Trophoblast cell (in vitro differentiated cells and primary cell): ENCODE measurements around the gene PRDX3.

Source experiments
- DNase-seq, 2 donors: peaks; one replicate each; pipeline ENCODE4 v3.0.0-alpha.2; 2016
- H2AFZ ChIP-seq: 2 replicates; pipeline ENCODE4 v1.6.1; 2013; ENCODE audit warnings: low read length, moderate library complexity, mild to moderate bottlenecking; ENCODE audit not compliant: insufficient read depth, poor library complexity
- H2AK5ac ChIP-seq: 2 replicates; pipeline ENCODE4 v1.6.1; 2013; ENCODE audit warnings: mild to moderate bottlenecking, low read length
- H2BK120ac ChIP-seq: 2 replicates; pipeline ENCODE4 v1.6.1; 2013; ENCODE audit warnings: low read length, mild to moderate bottlenecking, moderate library complexity; ENCODE audit not compliant: insufficient read depth, poor library complexity
- H2BK12ac ChIP-seq: 2 replicates; pipeline ENCODE4 v1.6.1; 2013; ENCODE audit warnings: mild to moderate bottlenecking, low read length, moderate library complexity
- H2BK5ac ChIP-seq: 2 replicates; pipeline ENCODE4 v1.6.1; 2013; ENCODE audit warnings: low read length, low read depth, moderate library complexity, mild to moderate bottlenecking; ENCODE audit not compliant: poor library complexity
- H3K14ac ChIP-seq: 2 replicates; pipeline ENCODE4 v1.6.1; 2013; ENCODE audit warnings: mild to moderate bottlenecking, low read length
- H3K18ac ChIP-seq: 2 replicates; pipeline ENCODE4 v1.6.1; 2013; ENCODE audit warnings: mild to moderate bottlenecking, low read length
- H3K23ac ChIP-seq: 2 replicates; pipeline ENCODE4 v1.6.1; 2013; ENCODE audit warnings: low read length
- H3K27ac ChIP-seq: 2 replicates; pipeline ENCODE4 v1.5.1; 2013; ENCODE audit warnings: low read depth, mild to moderate bottlenecking, inconsistent platforms, low read length, moderate library complexity
- H3K27me3 ChIP-seq: 2 replicates; pipeline ENCODE4 v1.6.1; 2013; ENCODE audit warnings: inconsistent platforms, mild to moderate bottlenecking, low read length, moderate library complexity; ENCODE audit not compliant: insufficient read depth
- H3K36me3 ChIP-seq, 2 experiments: 1 replicate in 1 of 2; 2 replicates in 1 of 2; pipeline ENCODE4 v1.6.1; 2013; ENCODE audit warnings: low read length in 2 of 2, mild to moderate bottlenecking in 2 of 2, moderate library complexity in 1 of 2; ENCODE audit not compliant: insufficient read depth in 2 of 2, control insufficient read depth in 1 of 2
- H3K4ac ChIP-seq: 2 replicates; pipeline ENCODE4 v1.6.1; 2013; ENCODE audit warnings: low read depth, mild to moderate bottlenecking, low read length, moderate library complexity
- H3K4me1 ChIP-seq, 2 experiments: 1 replicate in 1 of 2; 2 replicates in 1 of 2; pipeline ENCODE4 v1.6.1; 2013; ENCODE audit warnings: low read length in 2 of 2, mild to moderate bottlenecking in 2 of 2, moderate library complexity in 1 of 2; ENCODE audit not compliant: insufficient read depth in 2 of 2, control insufficient read depth in 1 of 2
- H3K4me2 ChIP-seq: 2 replicates; pipeline ENCODE4 v1.6.1; 2013; ENCODE audit warnings: inconsistent platforms, mild to moderate bottlenecking, low read length, moderate library complexity
- H3K4me3 ChIP-seq: 2 replicates; pipeline ENCODE4 v1.5.1; 2013; ENCODE audit warnings: mild to moderate bottlenecking, low read depth, low read length, inconsistent platforms
- H3K79me1 ChIP-seq: one replicate; pipeline ENCODE4 v1.6.1; 2013; ENCODE audit warnings: low read length
- H3K79me2 ChIP-seq: 2 replicates; pipeline ENCODE4 v1.6.1; 2013; ENCODE audit warnings: low read length, mild to moderate bottlenecking; ENCODE audit not compliant: control insufficient read depth, insufficient read depth, poor library complexity
- H3K9ac ChIP-seq: 2 replicates; pipeline ENCODE4 v1.6.1; 2013; ENCODE audit warnings: mild to moderate bottlenecking, low read length
- H3K9me3 ChIP-seq: 2 replicates; pipeline ENCODE4 v1.6.1; 2013; ENCODE audit warnings: low read depth, mild to moderate bottlenecking, control low read depth, inconsistent platforms, low read length; ENCODE audit not compliant: insufficient read depth
- H4K12ac ChIP-seq: 2 replicates; pipeline ENCODE4 v1.6.1; 2013; ENCODE audit warnings: low read depth, mild to moderate bottlenecking, low read length, moderate library complexity
- H4K8ac ChIP-seq: 2 replicates; pipeline ENCODE4 v1.6.1; 2013; ENCODE audit warnings: low read depth, mild to moderate bottlenecking, low read length, moderate library complexity
- H4K91ac ChIP-seq: one replicate; pipeline ENCODE4 v1.6.1; 2013; ENCODE audit warnings: low read depth, mild to moderate bottlenecking, low read length, moderate library complexity
- WGBS: extraction: QIAGEN DNeasy Blood & Tissue Kit; methylation state at CpG from one replicate; pipeline ENCODE4 v1.1.7; 2013; ENCODE audit warnings: missing lambda C conversion rate; ENCODE audit not compliant: insufficient read length, insufficient coverage; ENCODE audit errors: extremely low coverage; 5-methylcytosine and 5-hydroxymethylcytosine counted together

The PRDX3 gene

GRCh38 chr10:119217991-119218490 is 39.4 kb upstream of the PRDX3 start:
- Histone ChIP-seq H3K4ac (no peak overlapping the region), H3K4me3 (no peak overlapping the region), H3K23ac (no peak overlapping the region), H3K36me3 (no peaks in the 10 kb centered on the region), H2AK5ac (no peak overlapping the region), H2AFZ (no peak overlapping the region), H3K9me3 (no peaks in the 10 kb centered on the region), H4K12ac (no peak overlapping the region), H4K91ac (no peak overlapping the region), H3K14ac (no peak overlapping the region), H3K27ac (no peak overlapping the region), H3K4me2 (no peak overlapping the region), H2BK5ac (no peak overlapping the region), H3K9ac (no peak overlapping the region), H4K8ac (no peak overlapping the region), H2BK12ac (no peak overlapping the region), H3K79me2 (no peaks in the 10 kb centered on the region), H2BK120ac (no peak overlapping the region), H3K27me3 (no peaks in the 10 kb centered on the region), H3K18ac (no peak overlapping the region), H3K4me1 (no peaks in the 10 kb centered on the region), H3K79me1 (no peaks in the 10 kb centered on the region)
- DNase-seq: no peak
- no CpG with 5 or more reads among the region's 4 CpGs for WGBS

GRCh38 chr10:119217401-119217800 is 38.8 kb upstream of the PRDX3 start:
- no peaks in the 10 kb centered on the region for H3K9me3 ChIP-seq
- no peaks in the 10 kb centered on the region for H3K36me3 ChIP-seq
- H2BK12ac ChIP-seq: no peak overlapping the region
- no peak overlapping the region for H2BK120ac ChIP-seq
- H3K4me2 ChIP-seq: no peak overlapping the region
- no peak overlapping the region for H4K8ac ChIP-seq
- no peak overlapping the region for H3K23ac ChIP-seq
- no peak overlapping the region for H3K4ac ChIP-seq
- no CpG with 5 or more reads among the region's 9 CpGs for WGBS
- no peak overlapping the region for H4K12ac ChIP-seq
- no peak overlapping the region for H3K9ac ChIP-seq
- H4K91ac ChIP-seq: no peak overlapping the region
- H2AFZ ChIP-seq: no peak overlapping the region
- H2AK5ac ChIP-seq: no peak overlapping the region
- no peak overlapping the region for H3K27ac ChIP-seq
- no peaks in the 10 kb centered on the region for H3K4me1 ChIP-seq
- no peak overlapping the region for H2BK5ac ChIP-seq
- H3K4me3 ChIP-seq: no peak overlapping the region
- H3K79me2 ChIP-seq: no peaks in the 10 kb centered on the region
- H3K79me1 ChIP-seq: no peaks in the 10 kb centered on the region
- no peaks in the 10 kb centered on the region for H3K27me3 ChIP-seq
- DNase-seq: no peak
- no peak overlapping the region for H3K14ac ChIP-seq
- H3K18ac ChIP-seq: no peak overlapping the region

- Histone ChIP-seq H3K36me3 (no peaks in the 10 kb centered on the region), H2BK12ac (no peak overlapping the region), H4K91ac (no peak overlapping the region), H4K12ac (no peak overlapping the region), H3K4me1 (peaks cover 3 to 4% of the 10 kb centered on the region in 2 experiments), H2AFZ (no peak overlapping the region), H2BK120ac (no peak overlapping the region), H3K27me3 (no peaks in the 10 kb centered on the region), H3K23ac (no peak overlapping the region), H3K4ac (no peak overlapping the region), H2AK5ac (no peak overlapping the region), H4K8ac (no peak overlapping the region), H3K9me3 (no peaks in the 10 kb centered on the region), H3K27ac (no peak overlapping the region), H3K4me3 (no peak overlapping the region), H3K14ac (no peak overlapping the region), H3K18ac (no peak overlapping the region), H3K9ac (no peak overlapping the region), H3K79me2 (no peaks in the 10 kb centered on the region), H3K4me2 (no peak overlapping the region), H2BK5ac (no peak overlapping the region), H3K79me1 (no peaks in the 10 kb centered on the region)
- peak; percentile 57 to 69 for DNase-seq
- WGBS: no CpG with 5 or more reads among the region's 5 CpGs
These were observed 37.5 kb upstream of the PRDX3 start for GRCh38 chr10:119216127-119216526.

- H3K4me1 ChIP-seq: peaks cover 3 to 4% of the 10 kb centered on the region in 2 experiments
- DNase-seq: no peak
- WGBS: 100% methylated on average over 1 of the region's 2 CpGs
- no peak overlapping the region for H2AK5ac ChIP-seq
- H2BK12ac ChIP-seq: no peak overlapping the region
- H4K91ac ChIP-seq: no peak overlapping the region
- no peak overlapping the region for H3K9ac ChIP-seq
- no peaks in the 10 kb centered on the region for H3K79me1 ChIP-seq
- H3K36me3 ChIP-seq: no peaks in the 10 kb centered on the region
- H3K23ac ChIP-seq: no peak overlapping the region
- no peak overlapping the region for H3K14ac ChIP-seq
- H3K9me3 ChIP-seq: no peaks in the 10 kb centered on the region
- no peak overlapping the region for H2BK5ac ChIP-seq
- H2BK120ac ChIP-seq: no peak overlapping the region
- H3K27ac ChIP-seq: no peak overlapping the region
- H3K4ac ChIP-seq: no peak overlapping the region
- no peak overlapping the region for H3K4me2 ChIP-seq
- no peak overlapping the region for H2AFZ ChIP-seq
- H4K8ac ChIP-seq: no peak overlapping the region
- no peaks in the 10 kb centered on the region for H3K79me2 ChIP-seq
- H3K4me3 ChIP-seq: no peak overlapping the region
- H3K27me3 ChIP-seq: no peaks in the 10 kb centered on the region
- no peak overlapping the region for H3K18ac ChIP-seq
- no peak overlapping the region for H4K12ac ChIP-seq
These were observed 36.8 kb upstream of the PRDX3 start for GRCh38 chr10:119215371-119215770.
